A172 (cell line): ENCODE measurements around the gene FOXE1. TPM values are rescaled to one million over a fixed set of nuclear protein-coding genes. Genes with fewer than 3 reads are reported as not detected.

Experiments used
- DNase-seq: peaks from one replicate; pipeline ENCODE4 v3.0.0-alpha.2; 2015; ENCODE audit warnings: low spot score
- total RNA-seq: library from RNA; depleted of rRNA; stranded (reverse); fragments of >200 nt; shearing (Covaris generic); gene quantifications from 2 replicates; pipeline ENCODE4 v1.2.3, GENCODE V29; 2014

The FOXE1 gene
- total RNA-seq, 1 experiment from 2014 or later, result not detected

DNA sequence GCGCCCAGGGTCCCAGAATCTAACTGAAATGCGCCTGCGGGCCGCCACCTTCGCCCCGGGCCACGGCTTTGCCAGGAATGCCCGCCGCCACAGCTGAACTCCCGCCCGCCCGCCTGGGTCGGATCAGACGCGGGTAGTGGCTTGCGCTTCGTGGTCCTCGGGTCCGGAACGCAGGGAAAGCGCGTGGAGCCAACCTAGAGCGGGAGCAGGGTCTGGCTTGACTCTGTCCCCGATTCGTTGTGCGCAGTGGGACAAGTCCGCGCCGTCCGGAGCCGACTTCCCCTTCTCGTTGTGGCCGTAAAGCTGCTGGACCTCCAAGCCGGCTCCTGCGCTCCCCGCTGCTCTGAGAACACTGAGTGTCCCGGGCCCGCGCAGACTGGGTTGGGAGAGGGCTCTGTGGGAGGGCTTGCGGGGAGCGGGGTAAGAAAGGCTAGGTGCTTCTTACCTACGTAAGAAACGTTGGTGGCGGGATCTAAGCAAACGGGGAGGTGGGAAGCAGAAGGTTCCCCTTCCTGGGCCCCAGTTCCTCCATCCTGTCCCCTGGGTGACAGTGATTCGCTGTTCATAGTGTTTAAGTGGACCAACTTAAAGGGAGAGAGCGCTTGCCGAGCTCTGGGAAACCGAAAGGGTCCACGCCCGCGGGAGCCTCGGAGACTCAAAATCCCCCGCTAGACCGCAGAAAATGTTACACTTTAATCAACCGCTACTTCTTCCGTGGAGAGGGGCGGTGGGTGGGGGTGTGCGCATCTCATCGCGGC is 4.4 kb upstream of the FOXE1 start:
- no peak for DNase-seq

DNA sequence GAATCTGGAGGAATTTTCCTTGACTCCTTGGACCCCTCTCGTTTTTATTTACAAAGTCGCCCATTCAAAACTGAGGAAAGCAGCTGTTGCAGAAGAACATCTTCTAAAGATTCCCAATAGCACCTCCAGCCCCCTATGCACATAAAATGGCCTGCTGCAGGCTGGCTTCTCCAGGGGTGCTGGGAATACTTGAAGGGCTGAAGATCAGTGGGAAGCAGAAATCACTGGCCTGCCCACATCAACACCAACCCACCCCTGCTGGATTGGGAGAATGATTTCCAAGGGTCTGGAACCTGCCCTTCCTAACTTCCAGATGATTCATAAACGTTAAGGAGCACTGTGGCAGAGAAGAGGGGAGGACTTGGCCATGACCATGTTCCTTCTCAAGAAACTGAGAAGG is 3.0 kb upstream of the FOXE1 start:
- no peak for DNase-seq

DNA sequence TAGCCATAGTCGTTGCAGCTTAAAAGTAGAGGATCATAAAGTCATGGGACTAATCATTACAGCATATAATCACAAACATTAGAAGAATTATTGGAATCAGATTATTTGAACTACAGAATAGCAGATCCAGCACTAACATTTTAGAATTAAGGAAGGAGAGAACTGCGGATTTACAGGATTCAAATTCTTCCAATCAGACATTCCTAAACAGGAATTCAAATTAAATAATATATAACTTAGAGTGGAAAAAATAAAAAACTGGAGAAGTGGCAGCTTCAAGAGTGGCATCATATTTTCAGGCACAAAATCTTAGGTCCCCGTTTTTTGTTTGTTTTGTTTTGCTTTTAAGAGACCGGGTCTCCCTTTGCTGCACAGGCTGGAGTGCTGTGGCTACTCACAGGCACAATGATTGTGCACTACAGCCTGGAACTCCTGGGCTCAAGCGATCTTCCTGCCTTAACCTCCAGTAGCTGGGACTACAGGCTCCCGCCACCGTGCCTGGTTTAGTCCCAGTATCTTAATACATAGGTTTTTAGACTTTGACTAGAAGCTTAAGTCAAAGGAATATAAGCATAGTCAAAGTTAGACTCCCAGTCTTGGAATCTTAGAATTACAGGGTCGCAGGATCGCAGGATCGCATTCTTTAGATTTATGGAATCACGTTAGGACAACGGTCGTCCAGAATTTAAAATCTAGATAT is 2.1 kb upstream of the FOXE1 start:
- DNase-seq, result no peak

DNA sequence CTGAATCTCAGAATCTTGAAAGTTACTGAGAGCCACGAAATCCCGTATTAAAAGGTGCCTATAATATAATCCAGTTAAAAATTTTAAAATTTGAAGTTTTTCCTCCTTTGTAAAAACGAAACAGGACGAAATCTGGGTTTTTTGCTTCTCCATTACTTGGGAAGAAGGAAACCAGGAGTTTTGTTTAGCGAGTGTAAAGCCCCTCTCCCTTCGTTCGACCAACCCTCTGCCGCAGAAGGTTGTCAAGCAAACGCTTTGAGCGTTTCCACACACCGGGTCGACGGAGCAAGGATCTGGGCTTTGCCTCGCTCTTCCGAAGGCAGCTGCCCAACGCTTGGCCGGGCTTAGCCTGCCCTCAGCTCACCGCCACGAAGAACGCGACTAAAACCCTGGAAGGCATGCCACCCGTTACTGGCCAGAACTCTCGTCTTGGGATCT is 1.6 kb upstream of the FOXE1 start:
- DNase-seq, result no peak

DNA sequence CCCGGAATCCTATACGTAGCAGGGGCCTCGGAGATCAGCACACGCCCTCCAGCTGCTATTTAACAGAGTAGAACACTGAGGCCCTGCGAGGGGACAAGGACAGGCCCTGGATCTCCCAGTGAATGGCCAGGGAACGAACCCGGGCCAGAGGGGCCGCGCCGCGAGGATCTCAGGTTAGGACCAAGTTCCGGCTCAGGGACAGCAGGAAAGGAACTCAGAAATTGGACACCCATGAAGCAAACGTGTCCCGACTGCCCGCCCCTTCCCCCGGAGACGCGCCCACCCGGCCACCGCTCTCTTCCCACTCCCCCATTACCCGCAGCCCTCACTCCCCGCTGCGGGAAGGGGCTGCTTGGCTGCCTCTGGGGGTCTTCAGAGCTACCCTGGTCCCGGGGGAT is 1.0 kb upstream of the FOXE1 start:
- no peak for DNase-seq

DNA sequence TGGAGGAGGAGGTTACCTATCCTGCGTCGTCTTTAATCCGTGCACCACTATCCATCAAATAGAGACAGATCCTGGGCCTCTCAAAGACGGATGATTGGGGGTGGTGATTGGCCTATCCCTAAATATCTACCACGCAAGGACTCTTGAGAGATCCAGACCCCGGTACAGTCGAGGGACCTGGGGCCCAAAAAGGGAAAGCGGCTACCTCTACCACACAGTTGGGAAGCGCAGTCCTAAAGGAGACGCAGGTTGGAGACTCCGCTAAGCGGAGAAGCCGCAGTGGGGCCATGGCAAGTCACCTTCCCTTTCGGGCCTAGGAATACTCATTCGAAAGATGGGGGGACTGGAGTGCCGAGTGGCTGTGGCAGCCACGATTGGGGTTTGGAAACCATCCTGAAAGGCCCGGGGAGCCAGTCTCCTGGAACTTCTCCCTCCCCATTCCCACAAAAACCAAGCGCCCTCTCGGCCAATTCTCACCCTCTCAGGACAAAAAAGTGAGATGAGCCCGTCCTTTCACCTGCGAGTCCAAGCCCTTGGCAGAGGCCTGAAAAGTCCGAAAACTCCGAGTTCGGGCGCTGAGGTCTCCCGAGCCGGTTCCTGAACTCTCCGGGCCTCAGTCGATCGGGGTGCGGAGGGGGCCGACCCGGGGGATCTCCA is 499 bp upstream of the FOXE1 start:
- DNase-seq, result no peak

DNA sequence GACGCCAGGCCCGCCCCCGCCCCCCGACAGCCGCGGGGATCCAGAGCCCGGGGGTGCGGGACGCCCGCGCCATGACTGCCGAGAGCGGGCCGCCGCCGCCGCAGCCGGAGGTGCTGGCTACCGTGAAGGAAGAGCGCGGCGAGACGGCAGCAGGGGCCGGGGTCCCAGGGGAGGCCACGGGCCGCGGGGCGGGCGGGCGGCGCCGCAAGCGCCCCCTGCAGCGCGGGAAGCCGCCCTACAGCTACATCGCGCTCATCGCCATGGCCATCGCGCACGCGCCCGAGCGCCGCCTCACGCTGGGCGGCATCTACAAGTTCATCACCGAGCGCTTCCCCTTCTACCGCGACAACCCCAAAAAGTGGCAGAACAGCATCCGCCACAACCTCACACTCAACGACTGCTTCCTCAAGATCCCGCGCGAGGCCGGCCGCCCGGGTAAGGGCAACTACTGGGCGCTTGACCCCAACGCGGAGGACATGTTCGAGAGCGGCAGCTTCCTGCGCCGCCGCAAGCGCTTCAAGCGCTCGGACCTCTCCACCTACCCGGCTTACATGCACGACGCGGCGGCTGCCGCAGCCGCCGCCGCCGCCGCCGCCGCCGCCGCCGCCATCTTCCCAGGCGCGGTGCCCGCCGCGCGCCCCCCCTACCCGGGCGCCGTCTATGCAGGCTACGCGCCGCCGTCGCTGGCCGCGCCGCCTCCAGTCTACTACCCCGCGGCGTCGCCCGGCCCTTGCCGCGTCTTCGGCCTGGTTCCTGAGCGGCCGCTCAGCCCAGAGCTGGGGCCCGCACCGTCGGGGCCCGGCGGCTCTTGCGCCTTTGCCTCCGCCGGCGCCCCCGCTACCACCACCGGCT is 1.0 kb downstream of the FOXE1 start:
- DNase-seq, result no peak

DNA sequence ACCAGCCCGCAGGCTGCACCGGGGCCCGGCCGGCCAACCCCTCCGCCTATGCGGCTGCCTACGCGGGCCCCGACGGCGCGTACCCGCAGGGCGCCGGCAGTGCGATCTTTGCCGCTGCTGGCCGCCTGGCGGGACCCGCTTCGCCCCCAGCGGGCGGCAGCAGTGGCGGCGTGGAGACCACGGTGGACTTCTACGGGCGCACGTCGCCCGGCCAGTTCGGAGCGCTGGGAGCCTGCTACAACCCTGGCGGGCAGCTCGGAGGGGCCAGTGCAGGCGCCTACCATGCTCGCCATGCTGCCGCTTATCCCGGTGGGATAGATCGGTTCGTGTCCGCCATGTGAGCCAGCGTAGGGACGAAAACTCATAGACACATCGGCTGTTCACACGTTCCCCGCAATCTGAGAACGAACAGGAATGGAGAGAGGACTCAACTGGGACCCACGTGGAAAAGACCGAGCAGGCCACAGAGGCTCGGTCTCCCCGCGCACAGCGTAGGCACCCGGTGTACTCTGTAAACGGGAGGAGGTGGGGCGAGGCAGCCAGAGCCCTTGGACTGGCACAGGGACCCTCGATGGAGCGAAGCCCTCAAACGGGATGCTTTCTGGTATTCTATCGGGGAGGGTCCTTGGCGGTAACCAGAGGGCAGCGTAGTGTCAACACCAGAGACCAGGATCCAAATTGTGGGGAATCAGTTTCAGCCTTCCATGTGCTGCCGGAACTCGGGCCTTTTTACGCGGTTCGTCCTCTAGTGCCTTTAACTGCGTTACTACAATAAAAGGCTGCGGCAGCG is 1.9 kb downstream of the FOXE1 start:
- no peak for DNase-seq

DNA sequence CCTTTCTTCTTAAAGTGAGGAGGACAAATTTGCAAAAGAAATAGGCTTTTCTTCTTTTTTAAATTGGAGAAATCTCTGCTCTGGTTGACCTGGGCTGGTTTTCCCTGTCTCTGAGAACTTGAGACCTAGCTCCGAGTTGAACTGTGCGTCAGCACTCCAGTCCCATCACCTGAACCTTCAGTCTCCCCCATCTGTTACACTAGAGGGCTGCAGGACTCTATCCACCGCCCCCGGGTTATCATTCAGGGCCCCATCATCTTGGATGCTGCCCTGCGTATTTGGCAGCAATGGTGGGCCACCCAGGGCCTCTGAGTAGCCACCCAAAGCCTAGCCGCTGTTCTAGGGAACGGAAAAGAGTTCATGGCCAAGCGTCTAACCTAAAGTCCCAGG is 2.5 kb downstream of the FOXE1 start:
- no peak for DNase-seq

DNA sequence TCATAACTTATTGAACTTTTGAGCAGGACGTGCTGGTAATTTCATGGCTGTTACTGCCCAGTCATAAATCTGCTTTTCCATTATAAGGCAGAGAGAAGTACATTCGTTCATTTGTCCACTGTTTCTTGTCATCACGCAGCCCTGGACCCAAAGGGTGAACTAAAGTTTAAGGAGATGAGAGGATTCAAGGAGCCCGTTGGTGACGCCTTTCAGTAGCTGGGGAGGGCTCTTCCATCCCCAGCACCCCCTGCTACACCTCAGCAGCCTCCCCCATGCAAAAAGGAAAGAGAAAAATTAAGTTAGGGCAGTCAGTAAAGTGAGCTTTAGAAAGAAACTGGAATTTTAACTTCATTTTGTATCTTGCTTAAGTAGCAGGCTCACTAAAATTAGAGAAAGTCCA is 2.9 kb downstream of the FOXE1 start:
- DNase-seq, result no peak

DNA sequence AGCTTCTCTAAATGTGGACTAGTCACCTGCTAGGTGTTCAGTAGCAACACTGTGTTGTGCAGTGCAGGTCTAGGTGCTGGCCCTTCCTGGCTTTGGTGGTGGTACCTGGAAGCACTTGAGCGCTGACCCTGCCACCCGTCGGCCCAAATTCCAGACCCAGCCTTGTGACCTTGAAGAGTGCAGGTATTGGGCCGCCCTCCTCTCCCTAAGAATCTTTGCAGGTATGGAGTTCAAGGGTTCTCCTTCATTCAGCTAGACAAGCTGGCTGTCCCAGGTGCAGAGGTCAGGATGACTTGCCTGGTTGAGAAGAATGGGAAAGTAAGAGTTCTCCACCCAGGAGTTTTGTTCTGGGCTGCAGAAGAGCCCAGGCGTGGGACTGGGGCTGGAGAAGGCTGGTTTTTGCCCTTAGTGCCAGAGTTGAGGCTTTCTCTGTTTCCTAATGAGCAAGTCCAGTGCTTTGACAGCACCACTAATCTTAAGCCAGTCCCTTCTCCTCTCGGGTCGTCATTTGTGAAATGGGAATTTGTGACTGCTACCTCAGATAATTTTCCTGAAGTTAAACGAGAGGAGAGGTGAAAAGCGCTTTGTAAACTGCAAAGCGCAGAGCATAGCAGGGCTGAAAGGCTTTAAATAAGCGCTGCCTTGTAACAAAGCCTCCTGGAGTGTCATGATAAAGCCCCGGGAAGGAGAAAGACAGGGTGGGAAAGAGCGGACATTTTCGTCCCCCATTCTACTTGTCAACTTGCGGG is 4.0 kb downstream of the FOXE1 start:
- DNase-seq, result no peak

DNA sequence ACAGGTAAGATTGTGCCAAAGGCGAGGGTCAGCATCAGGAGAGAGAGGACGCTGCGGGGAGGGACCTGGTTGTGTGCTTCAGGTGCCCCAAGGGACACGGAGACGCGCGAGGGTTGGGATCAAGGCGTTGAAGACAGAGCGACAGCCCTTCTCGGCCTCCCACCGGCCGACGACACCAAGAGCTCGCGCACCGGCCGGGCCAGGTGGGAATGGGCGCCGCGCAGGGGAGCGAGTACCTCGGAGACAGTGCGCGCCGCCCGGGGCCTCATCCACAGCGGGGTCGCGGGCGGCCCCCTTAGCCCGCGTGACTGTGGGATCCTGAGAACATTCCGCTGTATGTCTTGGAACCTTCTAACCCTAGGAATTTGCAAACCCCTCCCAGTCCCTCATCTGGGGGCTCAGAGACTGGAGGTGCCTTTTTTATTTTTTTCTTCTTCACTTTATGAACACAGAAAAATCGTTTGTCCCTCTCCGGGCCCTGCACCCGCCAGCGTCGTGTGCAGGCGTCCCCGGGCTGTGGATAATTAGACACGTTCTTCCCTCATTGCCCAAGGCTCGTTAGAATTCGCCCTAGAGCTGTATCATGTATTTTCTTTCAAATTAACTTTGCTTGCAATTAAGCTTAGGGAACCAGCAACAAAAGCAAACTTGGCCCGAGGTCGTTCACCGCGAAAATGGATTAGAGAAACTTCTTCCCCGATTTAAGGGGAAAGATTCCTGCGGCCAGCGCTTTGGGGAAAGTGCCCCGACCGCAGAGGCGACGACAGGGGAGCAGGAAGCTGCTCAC is 4.8 kb downstream of the FOXE1 start:
- DNase-seq, result no peak

DNA sequence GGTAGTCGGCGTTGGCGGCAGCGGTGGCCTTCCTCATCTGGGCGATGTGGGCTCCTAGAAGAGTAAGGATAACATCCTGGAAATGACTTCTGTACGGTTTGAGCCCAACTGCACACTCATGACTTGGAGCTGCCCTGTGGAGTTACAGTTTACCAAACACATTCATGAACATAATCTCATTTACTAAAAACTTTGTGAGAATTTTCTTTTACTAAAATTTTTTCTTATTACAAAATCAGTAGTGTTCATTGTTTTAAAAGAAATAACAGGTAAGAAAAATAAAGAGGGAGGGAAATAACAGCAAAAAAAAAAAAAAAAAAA is 5.3 kb downstream of the FOXE1 start:
- DNase-seq, result no peak

DNA sequence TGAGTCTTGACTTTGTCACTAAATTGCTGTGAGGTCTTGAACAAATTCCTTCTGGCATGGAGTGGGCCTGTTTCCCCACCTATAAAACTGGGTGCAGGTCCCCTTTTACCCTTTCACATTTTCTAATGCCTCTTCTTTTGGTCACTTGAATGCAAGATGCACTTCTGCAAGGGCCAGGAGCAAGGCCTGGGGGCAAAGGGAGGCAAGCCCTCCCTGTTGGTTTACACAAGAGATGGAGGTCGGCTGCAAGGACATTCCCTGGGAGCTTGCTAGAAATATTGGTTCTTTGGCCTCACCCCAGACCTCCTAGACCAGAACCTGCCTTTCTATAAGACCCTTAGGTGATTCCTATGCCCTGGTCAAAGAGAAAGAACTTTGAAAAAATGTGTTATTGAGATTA is 5.8 kb downstream of the FOXE1 start:
- no peak for DNase-seq

DNA sequence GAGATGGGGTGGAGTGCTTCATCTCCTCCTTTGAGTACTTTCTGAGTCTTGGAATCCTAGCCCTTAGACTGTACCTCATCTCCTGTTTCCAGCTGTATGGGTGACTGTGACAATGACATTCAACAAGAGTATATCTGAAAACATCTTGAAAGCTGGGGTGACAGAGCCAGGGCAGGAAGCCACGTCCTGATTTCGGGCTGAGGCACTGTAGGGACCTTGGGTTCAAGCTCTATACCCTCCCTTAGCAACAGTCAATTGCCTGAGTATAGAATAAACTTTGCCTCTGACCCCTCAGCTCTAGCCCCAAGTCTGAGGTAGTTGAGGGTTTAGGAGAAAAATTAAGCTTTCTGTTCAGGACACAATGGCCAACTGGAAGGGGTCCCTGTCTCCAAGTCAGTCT is 6.3 kb downstream of the FOXE1 start:
- DNase-seq, result no peak

DNA sequence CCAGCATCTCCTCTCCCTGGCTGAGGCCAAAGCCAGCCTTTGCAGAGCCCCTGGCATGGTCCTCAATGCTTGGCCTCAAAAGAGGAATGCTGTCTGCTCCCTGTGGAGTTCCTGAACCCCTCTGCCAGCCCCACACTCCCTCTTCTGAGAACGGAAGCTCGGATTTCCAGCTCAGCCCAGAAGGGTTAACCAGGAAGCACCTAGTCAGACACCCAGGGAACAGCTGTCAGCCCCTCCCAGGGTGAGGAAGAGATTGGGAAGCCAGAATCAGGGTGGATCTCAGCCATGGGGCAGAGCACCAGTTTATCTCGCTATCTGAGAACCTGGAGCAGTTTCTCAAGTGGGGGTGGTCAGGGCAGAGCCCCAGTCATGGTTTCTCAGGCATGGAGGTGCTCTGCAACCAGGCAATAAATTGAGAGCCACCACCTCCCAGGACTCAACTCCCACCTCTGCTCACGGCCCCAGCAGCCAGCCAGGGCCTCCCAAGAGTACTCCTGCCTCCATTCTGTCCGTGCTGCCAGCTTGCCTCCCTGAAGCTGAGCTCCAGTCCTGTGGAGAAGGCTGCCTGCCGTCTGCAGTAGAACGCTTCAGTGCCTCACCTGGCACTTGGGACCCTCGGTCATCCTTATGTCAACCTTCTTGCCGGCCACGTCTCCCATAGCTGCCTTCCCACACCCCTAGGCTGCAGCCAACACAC is 7.6 kb downstream of the FOXE1 start:
- no peak for DNase-seq

DNA sequence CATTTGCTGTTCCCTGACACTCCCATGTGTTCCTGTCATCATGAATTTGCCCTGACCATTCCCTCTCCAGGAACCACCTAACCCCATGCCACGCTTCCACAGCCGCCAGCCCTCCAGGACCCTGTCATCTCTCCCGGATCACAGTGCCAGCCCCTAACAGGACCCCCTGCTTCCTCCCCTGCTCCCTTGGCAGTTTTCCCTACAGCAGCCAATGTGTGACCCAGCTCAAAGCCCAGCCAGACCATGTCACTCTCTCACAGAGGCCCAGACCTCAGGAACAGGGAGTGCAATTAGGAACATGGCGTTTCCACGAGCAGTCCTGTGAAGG is 8.1 kb downstream of the FOXE1 start:
- DNase-seq, result no peak

DNA sequence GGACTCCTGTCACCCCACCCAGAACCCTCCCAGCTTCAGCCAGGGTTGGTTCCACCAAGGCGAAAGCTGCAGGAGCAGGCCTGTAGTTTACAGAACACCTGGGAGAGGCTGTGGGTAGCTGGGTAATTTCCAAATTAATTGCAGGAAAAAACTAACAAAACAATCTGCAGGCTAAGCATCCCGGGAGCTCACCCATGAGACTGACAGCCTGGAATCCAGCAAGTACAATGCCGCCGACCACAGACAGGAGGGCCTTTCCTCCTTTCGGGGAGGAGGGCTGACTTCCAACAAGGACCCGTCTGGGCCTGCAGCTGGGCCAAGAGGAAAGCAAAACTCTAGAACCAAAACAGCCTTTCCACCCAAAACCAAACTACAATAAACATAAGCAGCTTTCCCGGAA is 10.3 kb downstream of the FOXE1 start:
- DNase-seq, result no peak

DNA sequence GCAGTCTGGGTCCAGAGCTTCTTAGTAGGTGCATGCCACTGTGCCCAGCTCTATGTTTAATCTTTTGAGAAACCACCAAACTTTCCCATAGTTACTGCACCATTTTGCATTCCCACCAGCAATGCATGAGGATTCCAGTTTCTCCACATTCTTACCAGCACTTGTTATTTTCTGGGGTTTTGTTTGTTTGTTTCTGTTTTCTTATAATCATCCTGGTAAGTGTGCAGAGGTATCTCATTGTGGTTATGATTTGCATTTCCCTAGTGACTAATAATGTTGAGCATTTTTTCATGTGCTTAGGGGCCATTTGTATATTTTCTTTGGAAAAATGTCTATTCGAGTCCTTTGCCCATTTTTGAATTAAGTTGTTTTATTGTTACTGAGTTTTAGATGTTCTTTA is 11.4 kb downstream of the FOXE1 start:
- DNase-seq, result no peak
